HepG2 (cell line): ENCODE results near the gene HMCN1. TPM values are rescaled to one million over a fixed set of nuclear protein-coding genes. Genes with fewer than 3 reads are reported as not detected.

ENCODE experiments used
- ATAC-seq: fragments of 200-7000 bp; cut with Tn5 transposase; 3 replicates; pipeline ENCODE4 v1.9.1; 2020; ENCODE audit warnings: mild to moderate bottlenecking, moderate library complexity
- BruUV-seq: library from RNA; stranded (reverse); fragments of 400-500 nt; replicated peaks from 2 replicates; lab custom pipeline; 2021; lab: Mats Ljungman, UMichigan
- CTCF ChIA-PET: fragments of 300-600 bp; formaldehyde crosslinking; extraction: SDS; loops from one replicate; lab custom pipeline; 2021; ENCODE audit warnings: low total read pairs, inconsistent platforms, low intra/inter-chr PET ratio; lab: Yijun Ruan, JAX
- POLR2A ChIA-PET: fragments of 350-600 bp; sonication (Branson Sonifier 250); formaldehyde crosslinking; loops from one replicate; lab custom pipeline; 2020; ENCODE audit warnings: antibody characterized with exemption, inconsistent platforms; lab: Yijun Ruan, JAX
- DNase-seq: peaks from one replicate; pipeline ENCODE4 v3.0.0-alpha.2; 2015; ENCODE audit warnings: low spot score
- FAIRE-seq: peaks from 3 replicates; lab custom pipeline; 2011; peaks lifted over from hg19 to GRCh38; lab: Jason Lieb, UNC
- H2AFZ ChIP-seq: one replicate; pipeline ENCODE4 v1.6.1; 2011; ENCODE audit warnings: low read length, inconsistent platforms
- H3K27ac ChIP-seq: fragments of 300-600 bp; 3 replicates; pipeline ENCODE4 v1.8.0; 2011; ENCODE audit warnings: mixed run types, mild to moderate bottlenecking, mixed read lengths, low read length, inconsistent platforms; ENCODE audit not compliant: insufficient read depth; ENCODE audit errors: extremely low read length
- H3K27me3 ChIP-seq, 2 experiments: fragments of 200-600 bp in 1 of 2; 2 replicates in 1 of 2; 3 replicates in 1 of 2; pipeline versions ENCODE4 v1.6.0 to v1.8.0; 2011; ENCODE audit warnings: low read length in 2 of 2, mild to moderate bottlenecking in 2 of 2, moderate library complexity in 2 of 2, inconsistent platforms in 1 of 2; ENCODE audit not compliant: insufficient read depth in 2 of 2, control insufficient read depth in 1 of 2
- H3K36me3 ChIP-seq, 2 experiments: fragments of 200-600 bp in 1 of 2; replicated peaks in 1 of 2; 2 replicates in 1 of 2; 3 replicates in 1 of 2; pipeline versions ENCODE4 v1.5.1 to v1.8.0; 2011; ENCODE audit warnings: low read length in 2 of 2, inconsistent platforms in 1 of 2; ENCODE audit not compliant: insufficient read depth in 2 of 2, control insufficient read depth in 1 of 2
- H3K4me1 ChIP-seq: 2 replicates; pipeline ENCODE4 v1.5.1; 2012; ENCODE audit warnings: low read length, inconsistent platforms; ENCODE audit not compliant: insufficient read depth
- H3K4me2 ChIP-seq: 2 replicates; pipeline ENCODE4 v1.6.0; 2011; ENCODE audit warnings: low read depth, low read length, inconsistent platforms
- H3K4me3 ChIP-seq, 3 experiments: fragments of 200-600 bp in 1 of 3; sonication (generic), shearing (Covaris generic) in 1 of 3; replicated peaks in 1 of 3; 2 replicates each; pipeline ENCODE4 v1.5.1; 2011 to 2016; ENCODE audit warnings: low read length in 3 of 3, inconsistent platforms in 2 of 3, low read depth in 2 of 3, mild to moderate bottlenecking in 2 of 3, control low read depth in 1 of 3, mixed read lengths in 1 of 3; ENCODE audit not compliant: insufficient read depth in 1 of 3
- H3K79me2 ChIP-seq: one replicate; pipeline ENCODE4 v1.6.1; 2011; ENCODE audit warnings: low read length, inconsistent platforms; ENCODE audit not compliant: insufficient read depth
- H3K9ac ChIP-seq: 2 replicates; pipeline ENCODE4 v1.6.0; 2011; ENCODE audit warnings: mild to moderate bottlenecking, low read depth, low read length, inconsistent platforms; ENCODE audit not compliant: insufficient read depth
- H3K9me3 ChIP-seq: 2 replicates; pipeline ENCODE4 v1.5.1; 2012; ENCODE audit warnings: mild to moderate bottlenecking, low read length
- H4K20me1 ChIP-seq: 2 replicates; pipeline ENCODE4 v1.6.0; 2011; ENCODE audit warnings: inconsistent platforms, mild to moderate bottlenecking, low read length, moderate library complexity; ENCODE audit not compliant: insufficient read depth
- AGO2 ChIP-seq: fragments of 200-400 bp; formaldehyde crosslinking; optimal IDR thresholded peaks from 2 replicates; pipeline ENCODE3; 2017; ENCODE audit warnings: mild to moderate bottlenecking, low read depth, low read length, moderate library complexity
- DZIP1 ChIP-seq: sonication (generic); formaldehyde crosslinking; IDR thresholded peaks from 2 replicates; pipeline ENCODE4 v1.5.0; 2020; ENCODE audit warnings: mild to moderate bottlenecking, missing genetic modification reagents
- FOXP1 ChIP-seq, 2 experiments: fragments of 450-650 bp in 1 of 2; IDR thresholded peaks; 2 replicates each; pipeline ENCODE4 v1.6.1; 2017 to 2018; ENCODE audit warnings: antibody characterized with exemption in 1 of 2
- ZNF577 ChIP-seq: sonication (generic); formaldehyde crosslinking; IDR thresholded peaks from 2 replicates; pipeline ENCODE4 v1.4.0; 2020; ENCODE audit warnings: mild to moderate bottlenecking, low read depth, missing genetic modification reagents, borderline replicate concordance
- ZNF605 ChIP-seq: sonication (generic); formaldehyde crosslinking; IDR thresholded peaks from 2 replicates; pipeline ENCODE4 v1.8.0; 2022; ENCODE audit warnings: mild to moderate bottlenecking, missing genetic modification reagents
- ZNF780A ChIP-seq: sonication (generic); formaldehyde crosslinking; IDR thresholded peaks from 2 replicates; pipeline ENCODE4 v1.8.0; 2022; ENCODE audit warnings: mild to moderate bottlenecking, missing genetic modification reagents, moderate library complexity
- WGBS: methylation state at CpG from one replicate; pipeline ENCODE4 v1.1.6; 2017; ENCODE audit warnings: low lambda C conversion rate; 5-methylcytosine and 5-hydroxymethylcytosine counted together
- in situ Hi-C: cut with HindIII; loops from 2 replicates; pipeline ENCODE4 v1.10.0; 2017; ENCODE audit warnings: low pct_unique_long_range_greater_than_20kb; ENCODE audit not compliant: extremely low pct_ligation_motif_present
- intact Hi-C: fragments of 100-400 bp; cut with micrococcal nuclease; formaldehyde crosslinking; loops from one replicate; pipeline ENCODE4 v1.10.0; 2022; ENCODE audit not compliant: unreplicated experiment
- polyA plus RNA-seq, 8 experiments: library from polyadenylated mRNA; depleted of rRNA in 3 of 8; stranded (reverse) in 7 of 8; unstranded in 1 of 8; fragments of >200 nt; fragmentation: Illumina TruSeq in 4 of 8; extraction: Trizol in 4 of 8; gene quantifications; 2 replicates each; pipeline versions ENCODE4 v1.2.1 to v1.2.3, GENCODE V29; 2011 to 2016; ENCODE audit warnings: low read depth in 4 of 8, missing spikeins in 1 of 8, mixed read lengths in 1 of 8; ENCODE audit not compliant: insufficient read depth in 1 of 8
- total RNA-seq, 5 experiments: library from RNA; depleted of rRNA; stranded (reverse); fragments of >200 nt; fragmentation: Illumina TruSeq; extraction: Trizol; gene quantifications; 2 replicates each; pipeline ENCODE4 v1.2.3, GENCODE V29; 2016; ENCODE audit warnings: low read depth in 1 of 5

The HMCN1 gene
- total and polyA plus RNA-seq, 2 of the 13 experiments (the other 11 are each of a cell fraction or from before 2014, with no cell fraction given): 0.03 TPM; not detected in 1

GRCh38 chr1:185768371-185768770 lies 34.2 kb downstream of the HMCN1 start (continued):
- TF ChIP-seq AGO2: no peak

GRCh38 chr1:185769136-185769535 lies 34.9 kb downstream of the HMCN1 start:
- ATAC-seq (no peak), FAIRE-seq (no peak), DNase-seq (no peak)
- intact Hi-C loops: no loop called here
- ChIA-PET POLR2A (no interaction called here), CTCF (no interaction called here)
- no peak overlapping the region for H3K27ac ChIP-seq
- TF ChIP-seq FOXP1 (IDR thresholded peaks at IDR 0.05) (no peak), FOXP1 (CRISPR knock-in tag; IDR thresholded peaks at IDR 0.05) (no peak), ZNF780A (CRISPR knock-in tag) (no peak), ZNF605 (no peak), ZNF577 (CRISPR knock-in tag) (no peak), DZIP1 (CRISPR knock-in tag) (no peak)
- H2AFZ ChIP-seq: no peak overlapping the region
- H3K9me3 ChIP-seq: no peaks in the 10 kb centered on the region
- 0% methylated on average over 1 of the region's 1 CpG for WGBS
- no peaks in the 10 kb centered on the region for H3K27me3 ChIP-seq
- H3K36me3 ChIP-seq: no peaks in the 10 kb centered on the region
- in situ Hi-C loops: no loop called here
- no peak overlapping the region for H3K4me3 ChIP-seq
- H4K20me1 ChIP-seq: no peaks in the 10 kb centered on the region
- no peaks in the 10 kb centered on the region for H3K4me1 ChIP-seq
- H3K9ac ChIP-seq: no peak overlapping the region
- BruUV-seq: no TSS peak
- no peaks in the 10 kb centered on the region for H3K79me2 ChIP-seq
- no peak overlapping the region for H3K4me2 ChIP-seq
